Stimulated activated CD4-positive, alpha-beta T cell treated with anti-CD3 and anti-CD28 coated beads, Interleukin-2, amount 100 ng/mL, for 4 hours (primary cell): ENCODE results near the gene OTUD3.
"Not testable (repeated sequence)": the region's sequence is repeated elsewhere in the genome, so short reads cannot be mapped to it uniquely, and the experiment has no call there.

Source experiments
- DNase-seq: peaks from one replicate; pipeline ENCODE4 v3.0.0-alpha.2; 2020; ENCODE audit warnings: low read depth

The OTUD3 gene

DNA sequence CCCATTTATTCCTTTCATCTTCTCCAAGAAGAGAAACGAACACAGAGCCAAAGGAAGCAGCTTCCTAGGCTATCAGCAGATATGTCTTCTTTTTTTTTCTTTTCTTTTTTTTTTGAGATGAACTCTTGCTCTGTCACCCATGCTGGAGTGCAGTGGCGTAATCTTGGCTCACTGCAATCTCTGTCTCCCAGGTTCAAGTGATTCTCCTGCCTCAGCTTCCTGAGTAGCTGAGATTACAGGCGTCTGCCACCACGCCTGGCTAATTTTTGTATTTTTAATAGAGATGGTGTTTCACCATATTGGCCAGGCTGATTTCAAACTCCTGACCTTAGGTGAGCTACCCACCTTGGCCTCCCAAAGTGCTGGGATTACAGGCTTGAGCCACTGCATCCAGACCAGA lies 13.6 kb upstream of the OTUD3 start:
- not testable (repeated sequence) for DNase-seq

DNA sequence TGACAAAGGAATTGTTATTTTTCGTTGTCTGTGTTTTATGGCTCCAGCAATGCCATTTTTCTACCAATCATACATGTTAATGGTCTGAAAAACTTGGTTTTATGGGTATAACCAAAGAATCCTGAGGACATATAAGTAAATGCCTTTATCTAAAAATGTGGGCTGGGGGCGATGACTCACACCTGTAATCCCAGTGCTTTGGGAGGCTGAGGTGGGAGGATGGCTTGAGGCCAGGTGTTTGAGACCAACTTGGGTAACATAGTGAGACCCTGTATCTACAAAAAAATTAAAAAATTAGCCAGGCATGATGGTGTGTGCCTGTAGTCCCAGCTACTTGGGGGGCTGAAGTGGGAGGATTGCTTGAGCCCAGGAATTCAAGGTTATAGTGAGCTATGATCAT lies 12.7 kb upstream of the OTUD3 start:
- DNase-seq, result not testable (repeated sequence)

DNA sequence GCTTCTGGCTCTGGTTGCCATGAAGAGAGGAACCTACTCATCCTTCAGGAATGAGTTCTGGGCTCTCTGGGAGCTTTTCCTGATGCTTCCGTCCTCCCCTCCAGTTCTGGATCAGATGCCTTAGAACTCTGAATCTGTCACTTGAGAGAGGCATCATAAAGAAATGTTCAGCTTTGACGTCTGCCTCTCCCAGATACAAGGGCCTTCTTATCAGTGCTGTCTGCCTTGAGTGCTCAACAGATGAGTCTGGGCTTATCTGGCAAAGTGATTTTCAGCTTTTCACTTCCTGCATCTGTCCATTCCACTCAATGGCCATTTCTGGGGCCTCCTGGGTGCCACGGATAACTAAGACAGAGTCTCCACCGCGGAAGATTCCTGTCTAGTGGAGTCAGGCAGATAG lies 12.3 kb upstream of the OTUD3 start:
- DNase-seq, result no peak

DNA sequence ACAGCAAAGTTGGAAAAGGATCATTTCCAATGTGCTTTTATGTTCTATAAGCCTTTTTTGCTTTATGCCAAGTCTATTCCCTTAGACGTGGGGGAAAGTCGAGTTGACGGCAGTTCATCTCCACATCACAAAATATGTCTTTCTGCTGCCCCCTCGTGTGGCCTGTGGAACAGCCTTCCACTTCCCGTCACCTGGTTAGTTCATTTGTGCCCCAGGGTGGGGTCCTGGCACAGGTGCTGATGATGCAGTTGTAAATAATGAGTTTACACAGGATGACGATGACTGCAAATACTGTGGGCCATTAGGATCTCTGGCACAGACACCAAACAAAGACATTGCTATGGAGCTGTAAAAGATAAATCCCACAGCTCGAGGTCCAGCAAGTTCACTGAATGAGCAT lies 10.0 kb upstream of the OTUD3 start:
- DNase-seq, result no peak

DNA sequence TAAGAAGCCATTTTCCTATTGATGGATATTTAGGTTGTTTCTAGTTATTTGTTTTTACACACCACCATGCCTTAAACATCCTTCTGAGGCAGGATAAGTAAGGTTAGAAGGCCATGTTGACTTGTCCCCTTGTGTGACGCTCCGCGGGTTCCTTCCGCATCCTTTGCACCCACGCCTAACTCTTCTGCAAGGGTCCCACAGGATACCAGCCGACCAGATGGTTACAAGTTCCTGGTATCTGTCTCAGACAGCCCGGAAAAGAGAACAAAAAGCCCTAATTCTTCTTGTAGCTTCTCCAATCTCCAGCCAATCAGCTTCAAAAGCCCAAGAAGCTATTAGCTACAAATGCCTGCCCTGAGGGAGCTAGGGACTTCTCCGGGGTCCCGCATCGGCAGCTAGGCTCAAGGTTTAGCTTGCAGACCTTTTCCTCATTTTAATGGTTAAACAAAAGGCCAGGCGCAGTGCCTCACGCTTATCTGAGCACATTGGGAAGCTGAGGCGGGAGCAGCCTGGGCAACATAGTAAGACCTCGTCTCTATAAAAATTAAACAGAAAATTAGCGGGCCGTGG lies 4.9 kb upstream of the OTUD3 start:
- no peak for DNase-seq

DNA sequence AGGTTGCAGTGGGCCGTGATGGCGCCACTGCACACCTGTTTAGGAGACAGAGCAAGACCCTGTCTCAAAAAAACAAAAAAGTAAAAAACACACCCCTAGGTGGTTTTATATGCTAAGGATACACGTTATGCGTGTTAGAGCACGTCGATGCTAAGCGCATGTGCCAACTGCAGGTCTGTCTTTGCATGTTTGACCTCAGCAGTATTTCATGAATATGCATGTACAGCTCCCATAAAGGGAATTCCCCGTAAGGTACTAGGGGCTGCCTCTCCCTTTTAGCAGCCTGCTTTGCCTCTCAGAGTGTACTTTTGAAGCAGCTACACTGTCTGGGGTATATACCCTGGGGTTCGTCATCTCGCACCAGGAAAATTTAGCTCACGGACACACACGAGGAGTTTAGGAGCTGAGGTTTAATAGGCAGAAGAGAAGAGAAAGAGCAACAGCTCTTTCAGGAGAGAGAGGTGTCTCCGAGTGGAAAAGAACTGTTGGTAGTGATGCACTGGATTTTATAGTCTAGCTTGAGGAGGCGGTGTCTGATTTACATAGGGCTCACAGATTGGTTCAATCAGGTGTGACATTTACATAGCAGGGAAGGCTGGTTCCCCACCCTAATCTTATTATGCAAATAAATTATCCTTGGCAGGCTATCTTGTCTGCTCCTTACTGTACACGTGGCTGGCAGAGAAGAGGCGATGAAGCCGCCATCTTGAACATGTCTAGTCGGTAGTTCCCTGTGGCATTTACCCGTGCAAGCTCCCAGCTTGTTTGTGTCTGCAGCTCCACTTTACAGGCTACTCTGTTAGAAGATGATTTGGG lies 4.2 kb upstream of the OTUD3 start:
- no peak for DNase-seq

DNA sequence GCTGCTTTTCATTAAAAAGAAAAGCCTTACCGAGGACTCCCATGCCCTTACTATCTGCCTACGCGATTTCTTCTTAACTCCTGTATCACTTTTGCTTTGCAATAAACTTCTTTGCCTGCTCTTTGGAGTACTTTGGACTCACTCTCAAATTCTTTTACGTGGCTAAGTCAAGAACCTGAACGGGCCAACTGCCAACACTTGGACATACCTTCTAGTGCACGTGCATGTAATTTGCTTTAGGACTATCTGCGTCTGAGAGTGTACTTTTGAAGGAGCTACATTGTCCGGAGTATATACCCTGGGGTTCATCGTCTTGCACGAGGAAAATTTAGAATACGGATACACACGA lies 3.6 kb upstream of the OTUD3 start:
- DNase-seq, result no peak

DNA sequence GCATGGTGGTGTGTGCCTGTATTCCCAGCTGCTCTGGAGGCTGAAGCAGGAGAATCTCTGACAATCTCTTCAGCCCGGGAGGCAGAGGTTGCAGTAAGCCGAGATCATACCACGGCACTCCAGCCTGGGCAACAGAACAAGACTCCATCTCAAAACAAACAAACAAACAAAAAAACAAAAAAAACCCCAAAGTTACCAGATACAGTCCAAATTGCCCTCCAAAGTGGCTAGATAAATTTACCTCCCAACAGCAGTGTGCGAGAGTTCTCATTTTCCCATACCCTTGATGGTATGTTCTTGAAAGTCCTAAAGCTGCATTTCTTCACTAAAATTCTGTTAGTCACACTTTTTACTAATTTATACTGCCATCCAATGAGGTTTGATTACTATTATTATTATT lies 3.0 kb upstream of the OTUD3 start:
- no peak for DNase-seq

DNA sequence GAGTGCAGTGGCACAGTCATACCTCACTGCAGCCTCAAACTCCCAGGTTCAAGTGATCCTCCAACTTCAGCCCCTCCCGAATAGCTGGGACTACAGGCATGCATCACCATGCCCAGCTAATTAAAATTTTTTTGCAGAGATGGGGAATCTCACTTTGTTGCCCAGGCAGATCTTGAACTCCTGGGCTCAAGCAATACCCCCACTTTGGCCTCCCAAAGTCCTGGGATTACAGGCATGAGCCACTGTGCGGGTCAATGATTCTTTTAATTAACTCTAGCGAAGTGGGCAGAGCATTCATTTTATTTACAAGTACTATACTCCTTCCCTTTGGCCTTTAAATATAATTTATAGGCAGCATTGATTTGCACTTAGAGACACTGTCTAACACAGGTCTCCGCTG lies 2.5 kb upstream of the OTUD3 start:
- no peak for DNase-seq

DNA sequence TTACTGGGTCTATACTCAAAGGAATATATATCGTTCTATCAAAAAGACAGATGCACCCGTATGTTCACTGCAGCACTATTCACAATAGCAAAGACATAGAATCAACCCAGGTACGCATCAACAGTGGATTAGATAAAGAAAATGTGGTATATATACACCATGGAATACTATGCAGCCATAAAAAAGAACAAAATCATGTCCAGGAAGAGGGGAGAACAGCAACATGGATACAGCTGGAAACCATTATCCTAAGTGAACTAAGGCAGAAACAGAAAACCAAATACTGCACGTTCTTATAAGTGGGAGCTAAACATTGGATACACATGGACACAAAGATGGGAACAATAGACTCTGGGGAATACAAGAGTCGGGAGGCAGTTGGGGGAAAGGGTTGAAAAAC lies 1.4 kb upstream of the OTUD3 start:
- DNase-seq, result not testable (repeated sequence)

DNA sequence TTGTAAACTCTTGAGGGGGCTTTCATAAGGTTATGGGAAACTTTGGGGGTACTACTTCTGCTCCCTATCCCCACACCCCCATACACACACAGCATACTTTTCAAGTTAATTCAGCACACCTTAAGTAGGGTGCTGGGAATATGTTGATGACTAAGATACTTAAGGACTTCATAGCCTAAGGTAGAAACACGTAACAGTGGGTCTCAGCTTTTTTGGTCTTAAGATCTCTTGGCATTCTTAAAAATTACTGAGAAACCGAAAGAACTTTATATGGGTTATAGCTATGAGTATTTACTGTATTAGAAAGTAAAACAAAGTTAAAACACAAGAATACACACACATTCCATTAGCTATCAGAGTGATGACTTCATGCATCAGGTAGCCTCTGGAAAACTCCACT lies 2.1 kb downstream of the OTUD3 start:
- no peak for DNase-seq

DNA sequence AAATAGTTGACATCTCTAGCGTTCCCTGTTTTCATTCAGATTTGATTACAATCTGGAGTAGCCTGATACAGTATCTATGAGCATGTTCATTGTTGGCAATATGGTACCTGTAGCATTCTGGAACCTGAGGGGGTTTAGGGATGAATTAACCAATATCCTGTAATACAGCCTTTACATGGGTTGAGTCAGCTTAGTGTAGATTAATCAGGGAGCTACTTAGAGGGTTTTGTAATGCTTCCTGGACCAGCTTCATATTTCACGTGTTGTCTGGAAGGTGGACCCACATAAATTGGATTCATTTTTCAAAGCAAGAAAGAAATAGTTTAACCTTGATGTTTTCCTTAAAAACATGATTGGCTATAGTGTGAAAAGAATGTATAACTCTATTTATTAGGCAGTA lies 3.6 kb downstream of the OTUD3 start:
- DNase-seq, result no peak

DNA sequence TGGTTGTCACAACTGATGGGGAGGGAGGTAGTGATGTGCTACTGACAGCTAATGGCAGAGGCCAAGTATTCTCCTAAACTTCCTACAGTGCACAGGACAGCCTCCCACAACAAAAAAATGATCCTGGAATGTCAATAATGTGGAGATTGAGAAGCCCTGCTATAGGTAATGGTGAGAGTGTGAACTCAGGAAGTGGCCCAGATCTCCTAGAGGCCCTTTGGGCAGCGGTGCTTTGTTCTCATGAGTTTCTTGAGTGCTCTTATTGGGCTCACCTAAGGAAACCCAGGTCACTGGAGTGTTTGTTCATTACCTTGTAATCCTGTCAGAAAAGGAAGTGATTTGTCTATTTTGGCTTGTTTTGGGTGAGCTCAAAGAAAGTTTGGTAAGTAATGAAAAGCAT lies 5.9 kb downstream of the OTUD3 start:
- DNase-seq, result no peak

DNA sequence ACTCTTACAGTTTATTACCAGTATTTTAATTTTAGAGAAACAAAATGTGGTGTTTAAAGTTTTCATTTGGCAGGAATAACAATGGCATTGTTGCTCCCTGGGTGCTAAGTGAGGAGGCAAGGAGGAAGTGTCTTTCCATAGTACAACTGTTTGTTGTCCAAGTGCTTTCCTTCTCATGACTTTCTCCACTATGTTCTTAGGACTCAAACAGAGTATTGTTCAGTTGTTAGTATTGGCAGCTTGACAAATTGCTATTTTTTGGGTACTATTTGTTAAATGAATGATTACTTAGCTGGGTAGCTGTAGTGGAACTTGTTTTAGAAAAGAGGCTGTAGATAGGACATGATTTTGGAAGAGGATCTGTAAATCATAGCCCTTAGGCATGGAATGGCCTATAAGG lies 7.5 kb downstream of the OTUD3 start:
- no peak for DNase-seq

DNA sequence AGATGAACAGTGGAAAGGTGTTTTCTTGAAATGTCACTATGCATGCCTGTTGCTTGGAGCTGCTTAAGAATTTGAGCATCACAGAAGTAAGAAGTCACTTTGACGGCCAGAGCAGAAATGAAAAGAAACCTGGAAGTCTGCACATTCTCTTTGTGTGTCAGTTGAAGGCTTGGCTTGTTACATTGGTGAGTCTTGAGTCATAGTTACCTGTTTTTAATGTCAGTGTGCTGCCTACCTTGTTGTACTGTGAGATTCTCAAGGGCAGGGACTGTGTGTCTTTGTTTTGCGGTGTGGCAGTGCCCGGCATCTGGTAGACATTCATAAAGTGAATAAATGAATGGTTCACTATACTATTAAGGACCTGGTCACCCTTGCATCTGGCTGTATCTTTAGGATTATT lies 9.9 kb downstream of the OTUD3 start:
- DNase-seq, result no peak

DNA sequence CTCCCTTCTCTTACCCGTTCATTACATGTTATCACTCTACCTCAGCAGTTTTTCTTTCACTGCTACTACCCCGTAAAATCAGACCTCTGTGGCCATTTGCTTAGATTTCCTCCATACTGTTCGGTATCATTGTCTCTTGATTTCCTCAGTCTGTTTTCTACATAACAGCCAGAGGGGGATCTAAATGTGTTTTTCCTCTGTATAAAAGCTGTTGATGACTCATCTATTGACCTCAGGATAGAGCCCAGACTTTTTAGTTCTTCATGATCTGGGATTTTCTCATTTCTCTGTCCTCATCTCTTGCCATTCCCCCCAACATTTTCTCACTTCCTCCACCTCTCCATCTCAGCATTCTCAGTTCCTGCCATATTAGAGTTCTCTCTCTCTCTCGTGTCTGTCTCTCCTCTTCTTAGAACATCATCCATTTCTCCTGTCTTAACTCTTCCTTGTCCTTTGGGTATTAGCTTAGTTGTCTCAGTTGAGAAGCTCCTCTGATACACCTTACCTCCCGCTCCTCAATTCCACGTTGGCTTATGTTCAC lies 10.5 kb downstream of the OTUD3 start:
- DNase-seq, result no peak

DNA sequence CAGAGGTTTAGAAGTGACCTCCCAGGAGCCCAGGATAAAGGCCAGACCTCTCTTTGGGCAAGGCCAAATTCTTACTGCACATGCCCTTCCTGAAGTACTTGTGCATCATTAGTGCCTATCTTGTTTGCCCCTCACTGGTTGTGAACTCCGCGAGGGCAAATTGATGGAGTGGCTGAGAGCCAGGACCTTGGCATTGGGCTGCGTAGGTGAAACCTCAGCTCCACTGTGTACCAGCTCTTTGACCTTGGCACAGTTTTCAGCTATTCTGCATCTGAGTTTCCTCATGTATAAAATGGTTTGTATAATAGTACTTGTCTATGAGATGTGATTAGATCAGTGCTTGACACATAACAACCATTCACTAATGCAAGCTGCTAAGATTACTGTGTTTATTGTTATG lies 11.5 kb downstream of the OTUD3 start:
- DNase-seq, result no peak

DNA sequence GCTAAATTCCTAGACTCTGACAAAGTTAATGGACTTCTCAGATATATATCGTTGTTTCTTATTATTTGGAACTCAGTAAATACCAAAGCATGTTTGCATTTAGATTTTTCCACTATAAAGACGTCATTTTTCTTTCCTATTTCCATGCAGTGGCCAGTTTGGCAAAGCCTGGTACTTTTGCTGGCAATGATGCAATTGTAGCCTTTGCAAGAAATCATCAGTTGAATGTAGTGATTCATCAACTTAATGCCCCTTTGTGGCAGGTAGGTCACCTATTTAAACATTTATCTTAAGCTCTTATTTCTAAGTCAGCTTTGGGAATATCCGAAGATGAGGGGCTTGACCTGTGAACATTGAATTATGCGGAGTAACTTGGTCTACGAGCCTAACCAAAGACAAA lies 12.0 kb downstream of the OTUD3 start:
- no peak for DNase-seq

DNA sequence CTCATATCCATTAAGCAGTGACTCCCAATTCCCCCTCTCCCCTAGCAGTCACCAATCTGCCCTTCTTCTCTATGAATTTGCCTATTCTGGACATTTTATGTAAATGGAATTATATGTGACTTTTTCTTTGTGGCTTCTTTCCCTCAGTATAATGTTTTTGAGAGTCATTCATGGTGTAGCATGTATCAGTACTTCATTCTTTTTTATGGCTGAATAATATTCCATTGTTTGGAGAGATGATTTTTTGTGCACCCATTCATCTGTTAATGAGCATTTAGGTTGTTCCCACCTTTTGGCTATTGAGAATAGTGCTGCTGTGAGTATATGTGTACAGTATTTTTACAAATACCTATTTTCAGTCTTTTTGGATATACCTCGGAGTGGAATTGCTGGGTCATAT lies 19.5 kb downstream of the OTUD3 start:
- DNase-seq, result no peak

DNA sequence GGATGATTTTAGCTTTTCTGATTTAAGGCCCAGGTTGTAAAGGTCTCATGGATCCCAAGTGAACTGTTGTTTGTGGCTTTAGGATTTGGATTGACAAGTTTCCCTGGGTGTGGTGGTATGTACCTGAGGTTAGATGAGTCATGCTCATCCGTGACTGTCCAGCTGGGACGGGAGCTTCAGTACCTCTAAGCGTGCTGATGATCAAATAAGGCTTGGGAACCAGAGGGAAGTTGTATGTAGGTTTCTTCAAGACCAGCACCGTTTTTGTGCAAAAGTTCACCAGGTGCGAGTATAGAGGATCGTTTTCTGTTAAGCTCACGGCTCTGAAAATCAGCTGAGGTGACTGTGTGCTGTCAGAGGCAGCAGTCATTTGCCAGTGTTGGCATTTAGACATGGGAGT lies 21.4 kb downstream of the OTUD3 start:
- no peak for DNase-seq

DNA sequence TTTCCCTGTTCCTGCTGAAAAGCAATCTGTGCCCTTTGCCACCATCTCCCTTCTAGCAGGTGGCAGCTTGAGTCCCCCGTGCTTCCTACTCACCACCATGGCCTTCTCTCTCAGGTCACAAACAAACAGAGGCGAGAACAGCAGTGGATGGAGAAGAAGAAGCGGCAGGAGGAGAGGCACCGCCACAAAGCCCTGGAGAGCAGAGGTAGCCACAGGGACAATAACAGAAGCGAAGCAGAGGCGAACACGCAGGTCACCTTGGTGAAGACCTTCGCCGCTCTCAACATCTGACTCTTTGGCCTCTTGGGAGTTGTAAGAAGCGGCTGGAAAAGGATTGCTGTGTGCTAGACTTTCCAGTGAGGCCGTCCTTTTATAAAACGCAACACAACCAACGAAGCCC lies 25.3 kb downstream of the OTUD3 start:
- DNase-seq, result no peak

DNA sequence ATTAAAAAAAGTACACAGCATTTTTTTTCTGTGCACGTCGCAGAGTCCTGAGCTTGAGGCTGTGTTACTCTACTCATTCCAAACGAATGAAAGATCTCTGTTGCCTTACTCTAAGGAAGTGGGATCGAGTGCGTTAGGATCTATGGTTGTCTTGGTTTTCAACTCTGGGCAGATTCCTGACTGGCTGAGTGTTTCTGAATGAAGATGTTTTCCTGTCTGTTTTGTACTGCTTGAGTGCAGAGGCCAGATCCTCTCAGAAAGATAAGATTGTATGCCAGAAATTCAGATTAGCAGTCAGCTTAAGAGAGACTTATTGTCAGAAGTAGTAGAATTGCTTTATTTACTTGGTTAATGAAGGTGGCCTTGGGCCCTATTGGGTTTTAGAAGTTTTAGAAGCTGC lies 27.2 kb downstream of the OTUD3 start:
- no peak for DNase-seq

DNA sequence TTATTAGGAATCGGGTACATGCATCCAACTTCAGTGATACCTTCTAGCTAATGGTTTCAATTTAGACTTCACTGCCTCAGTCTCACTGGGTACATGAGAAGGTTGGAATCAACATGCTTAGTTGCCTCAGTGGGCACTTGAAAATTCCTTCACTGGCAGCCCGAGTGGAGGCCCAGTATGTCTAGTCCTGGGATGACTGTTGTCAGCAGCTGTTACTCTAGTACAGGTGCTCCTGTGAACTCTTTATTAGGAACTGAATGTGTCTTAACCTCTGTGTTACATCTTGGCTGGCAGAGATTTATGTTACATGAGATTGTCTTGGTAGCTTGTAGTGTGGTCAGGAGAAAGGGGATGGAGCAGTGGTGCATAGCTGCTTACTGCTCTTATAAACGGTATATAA lies 27.8 kb downstream of the OTUD3 start:
- no peak for DNase-seq

DNA sequence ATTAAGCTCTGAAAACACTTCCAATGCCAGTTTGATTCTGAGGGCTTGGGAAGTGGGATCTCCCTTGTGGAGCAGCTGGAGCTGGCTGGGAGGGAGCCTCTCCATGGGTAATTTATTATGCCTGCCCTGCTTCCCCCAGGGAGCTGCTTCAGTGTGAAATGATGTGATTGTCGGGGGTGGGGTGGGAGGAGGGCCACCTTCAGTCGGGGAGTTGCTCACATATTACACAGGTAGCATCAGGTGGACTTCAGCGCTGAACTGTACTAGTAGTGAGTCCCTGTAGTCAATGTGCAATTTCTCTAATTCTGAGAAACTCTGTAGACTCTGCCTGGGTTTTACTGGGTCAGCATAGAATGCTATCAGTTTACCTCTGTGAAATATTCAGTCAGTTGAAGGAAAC lies 28.5 kb downstream of the OTUD3 start:
- DNase-seq, result no peak
